Transverse colon (tissue), 4 donors: ENCODE measurements around the gene EPOP.

Experiments
- POLR2AphosphoS5 ChIP-seq, 3 donors: sonication (generic); formaldehyde crosslinking; IDR thresholded peaks; one replicate each; pipeline ENCODE4 v1.6.1; 2016; ENCODE audit warnings: antibody characterized with exemption in 3 of 3
- TF ChIP-seq, protein P1 (sequence below), 5 experiments: fragments of 200-600 bp in 3 of 5; fragments of 450-650 bp in 2 of 5; sonication (generic) in 3 of 5; IDR thresholded peaks; 1 replicate in 2 of 5; 2 replicates in 3 of 5; pipeline ENCODE4 v1.5.1; 2016 to 2017; ENCODE audit warnings: antibody characterized with exemption in 5 of 5, inconsistent platforms in 3 of 5, mild to moderate bottlenecking in 2 of 5, moderate library complexity in 1 of 5

DNA sequence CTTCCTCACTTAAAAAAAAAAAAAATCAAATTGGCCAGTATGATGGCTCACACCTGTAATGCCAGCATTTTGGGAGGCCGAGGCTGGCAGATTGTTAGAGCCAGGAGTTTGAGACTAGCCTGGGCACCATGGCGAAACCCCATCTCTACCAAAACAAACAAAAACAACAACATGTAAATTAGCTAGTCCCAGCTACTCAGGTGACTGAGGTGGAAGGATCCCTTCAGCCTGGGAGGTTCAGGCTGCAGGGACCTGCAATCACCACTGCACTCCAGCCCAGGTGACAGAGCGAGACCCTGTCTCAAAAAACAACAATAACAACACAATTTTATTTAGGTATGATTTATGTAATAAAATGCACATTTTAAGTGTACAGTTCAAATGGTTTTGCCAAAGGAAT is 6.3 kb upstream of the EPOP start:
- TF ChIP-seq POLR2AphosphoS5 (IDR thresholded peaks at IDR 0.05): no peak
- TF ChIP-seq, protein P1, sequence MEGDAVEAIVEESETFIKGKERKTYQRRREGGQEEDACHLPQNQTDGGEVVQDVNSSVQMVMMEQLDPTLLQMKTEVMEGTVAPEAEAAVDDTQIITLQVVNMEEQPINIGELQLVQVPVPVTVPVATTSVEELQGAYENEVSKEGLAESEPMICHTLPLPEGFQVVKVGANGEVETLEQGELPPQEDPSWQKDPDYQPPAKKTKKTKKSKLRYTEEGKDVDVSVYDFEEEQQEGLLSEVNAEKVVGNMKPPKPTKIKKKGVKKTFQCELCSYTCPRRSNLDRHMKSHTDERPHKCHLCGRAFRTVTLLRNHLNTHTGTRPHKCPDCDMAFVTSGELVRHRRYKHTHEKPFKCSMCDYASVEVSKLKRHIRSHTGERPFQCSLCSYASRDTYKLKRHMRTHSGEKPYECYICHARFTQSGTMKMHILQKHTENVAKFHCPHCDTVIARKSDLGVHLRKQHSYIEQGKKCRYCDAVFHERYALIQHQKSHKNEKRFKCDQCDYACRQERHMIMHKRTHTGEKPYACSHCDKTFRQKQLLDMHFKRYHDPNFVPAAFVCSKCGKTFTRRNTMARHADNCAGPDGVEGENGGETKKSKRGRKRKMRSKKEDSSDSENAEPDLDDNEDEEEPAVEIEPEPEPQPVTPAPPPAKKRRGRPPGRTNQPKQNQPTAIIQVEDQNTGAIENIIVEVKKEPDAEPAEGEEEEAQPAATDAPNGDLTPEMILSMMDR (IDR thresholded peaks at IDR 0.05): no peak
